Measurements from ENCODE around the gene GTPBP4.

GTPBP4 gene

DNA sequence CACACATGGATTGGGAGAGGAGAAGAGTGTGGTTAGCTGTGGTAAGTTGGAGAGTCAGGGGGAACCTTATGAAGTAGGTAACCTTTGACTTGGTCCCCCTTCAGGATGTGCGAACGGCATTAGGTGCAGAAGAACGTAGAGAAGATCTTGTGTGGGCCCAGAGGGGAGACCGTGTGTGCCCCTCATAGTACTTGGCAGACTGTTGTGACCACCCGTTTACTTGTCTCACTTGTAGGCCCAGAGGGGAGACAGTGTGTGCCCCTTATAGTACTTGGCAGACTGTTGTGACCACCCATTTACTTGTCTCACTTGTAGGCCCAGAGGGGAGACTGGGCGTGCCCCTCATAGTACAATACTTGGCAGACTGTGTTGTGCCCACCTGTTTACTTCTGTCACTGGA, 2.6 kb downstream of the GTPBP4 start:
- ChIA-PET CTCF (no interaction called here), POLR2A (no interaction called here)
- H3K4me3 ChIP-seq (ENCODE audit: low read depth, low read length): no peak overlapping the region; the same call in 1 of the 2 replicates
- no peak for DNase-seq (ENCODE audit: low read depth, low spot score)
- TF ChIP-seq, protein P1, sequence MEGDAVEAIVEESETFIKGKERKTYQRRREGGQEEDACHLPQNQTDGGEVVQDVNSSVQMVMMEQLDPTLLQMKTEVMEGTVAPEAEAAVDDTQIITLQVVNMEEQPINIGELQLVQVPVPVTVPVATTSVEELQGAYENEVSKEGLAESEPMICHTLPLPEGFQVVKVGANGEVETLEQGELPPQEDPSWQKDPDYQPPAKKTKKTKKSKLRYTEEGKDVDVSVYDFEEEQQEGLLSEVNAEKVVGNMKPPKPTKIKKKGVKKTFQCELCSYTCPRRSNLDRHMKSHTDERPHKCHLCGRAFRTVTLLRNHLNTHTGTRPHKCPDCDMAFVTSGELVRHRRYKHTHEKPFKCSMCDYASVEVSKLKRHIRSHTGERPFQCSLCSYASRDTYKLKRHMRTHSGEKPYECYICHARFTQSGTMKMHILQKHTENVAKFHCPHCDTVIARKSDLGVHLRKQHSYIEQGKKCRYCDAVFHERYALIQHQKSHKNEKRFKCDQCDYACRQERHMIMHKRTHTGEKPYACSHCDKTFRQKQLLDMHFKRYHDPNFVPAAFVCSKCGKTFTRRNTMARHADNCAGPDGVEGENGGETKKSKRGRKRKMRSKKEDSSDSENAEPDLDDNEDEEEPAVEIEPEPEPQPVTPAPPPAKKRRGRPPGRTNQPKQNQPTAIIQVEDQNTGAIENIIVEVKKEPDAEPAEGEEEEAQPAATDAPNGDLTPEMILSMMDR (IDR thresholded peaks at IDR 0.05; ENCODE audit: insufficient read depth, low read length, missing control alignments): no peak

GRCh38 chr10:992467-992866, 4.2 kb downstream of the GTPBP4 start:
- no peak overlapping the region for H3K4me3 ChIP-seq (ENCODE audit: low read depth, low read length)
- no peak for DNase-seq (ENCODE audit: low read depth, low spot score)
- POLR2A ChIA-PET: interaction anchor here (1.3 kb wide), 1 partner anchor 57 kb away, joined by 3 read pairs; the partner anchor contains the start of gene IDI1
- CTCF ChIA-PET: no interaction called here
- TF ChIP-seq, protein P1 (IDR thresholded peaks at IDR 0.05; ENCODE audit: insufficient read depth, low read length, missing control alignments): no peak

DNA sequence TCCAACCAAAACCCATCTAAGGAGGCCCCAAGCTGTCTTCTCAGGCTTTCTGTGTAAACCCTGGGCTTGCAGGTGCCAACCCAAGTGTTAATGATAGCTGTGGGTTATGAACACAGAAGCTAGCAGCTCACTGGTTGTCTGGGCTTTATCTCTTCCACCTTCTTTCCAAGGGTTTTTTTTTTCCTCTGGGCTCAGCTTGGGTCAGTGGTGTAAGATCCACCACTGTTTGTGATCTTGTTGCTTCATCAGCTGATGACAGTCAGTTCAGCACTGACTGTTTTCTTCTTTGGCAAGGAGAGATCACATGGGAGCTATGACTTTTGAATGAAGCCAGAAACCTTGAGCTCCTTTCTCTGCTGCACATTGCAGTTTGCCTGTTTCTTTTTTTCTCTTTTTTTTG, 4.6 kb downstream of the GTPBP4 start:
- H3K4me3 ChIP-seq (ENCODE audit: low read depth, low read length): no peak overlapping the region
- ChIA-PET POLR2A (interaction anchor here (1.3 kb wide), 1 partner anchor 56 kb away, joined by 3 read pairs; the partner anchor contains the start of gene IDI1), CTCF (no interaction called here)
- no peak for DNase-seq (ENCODE audit: low read depth, low spot score)
- TF ChIP-seq, protein P1 (IDR thresholded peaks at IDR 0.05; ENCODE audit: insufficient read depth, low read length, missing control alignments): no peak

DNA sequence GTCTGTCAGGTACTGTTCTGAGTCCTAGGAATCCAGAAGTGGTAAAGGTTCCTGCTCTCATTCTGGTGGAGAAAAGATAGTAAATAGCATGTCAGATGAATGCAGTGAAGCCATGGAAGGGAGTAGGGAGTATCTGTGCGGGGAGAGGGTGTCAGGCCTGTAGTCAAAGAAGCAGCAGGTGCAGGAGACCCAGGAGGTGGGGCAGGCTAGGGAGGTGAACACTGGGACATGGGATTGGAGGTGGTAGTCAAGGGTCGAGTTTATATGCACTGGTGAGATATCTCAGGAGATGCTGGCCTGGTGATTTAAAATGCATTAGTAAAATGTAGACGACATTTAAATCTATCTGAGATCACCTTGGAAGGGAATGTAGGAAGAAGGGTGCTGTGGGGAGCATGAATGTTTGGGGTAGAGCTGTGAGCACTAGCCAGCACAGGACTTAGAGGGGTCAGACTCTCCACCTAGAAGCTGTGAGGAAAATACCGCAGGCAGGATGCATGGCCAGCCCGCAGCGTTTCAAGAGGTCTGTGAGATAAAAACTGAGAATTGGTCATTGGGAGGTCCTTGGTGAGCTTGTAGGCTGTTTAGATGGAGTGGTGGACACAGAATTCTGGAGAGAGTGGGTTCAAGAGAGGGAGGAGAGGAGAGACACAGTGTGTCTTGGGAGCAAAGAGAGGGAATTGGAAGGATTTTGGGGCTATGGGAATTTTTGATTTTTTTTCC, 6.8 kb downstream of the GTPBP4 start:
- ChIA-PET CTCF (no interaction called here), POLR2A (no interaction called here)
- no peak overlapping the region for H3K4me3 ChIP-seq (ENCODE audit: low read depth, low read length)
- TF ChIP-seq, protein P1 (IDR thresholded peaks at IDR 0.05; ENCODE audit: insufficient read depth, low read length, missing control alignments): no peak
- DNase-seq (ENCODE audit: low read depth, low spot score): no peak

DNA sequence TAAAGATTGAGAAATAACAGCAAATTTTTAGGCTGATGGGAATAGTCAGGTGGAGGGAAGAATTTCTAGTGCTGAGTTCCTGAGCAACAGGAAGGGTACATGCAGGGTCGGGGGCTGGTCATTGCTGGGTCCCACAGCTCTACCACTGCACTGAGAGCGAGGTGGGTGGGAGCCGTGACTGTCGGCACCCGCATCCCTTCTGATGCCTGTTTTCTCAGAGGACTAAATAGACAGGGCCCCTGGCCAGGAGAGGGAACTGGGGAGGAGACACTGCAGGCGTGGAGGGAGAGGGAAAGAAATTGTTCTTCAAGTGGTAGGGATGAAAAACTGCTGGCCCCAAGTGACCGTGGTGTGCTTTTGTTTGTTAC, 7.3 kb downstream of the GTPBP4 start:
- H3K4me3 ChIP-seq (ENCODE audit: low read depth, low read length): no peak overlapping the region
- ChIA-PET CTCF (no interaction called here), POLR2A (no interaction called here)
- TF ChIP-seq, protein P1 (IDR thresholded peaks at IDR 0.05; ENCODE audit: insufficient read depth, low read length, missing control alignments): no peak
- DNase-seq (ENCODE audit: low read depth, low spot score): no peak

GRCh38 chr10:996031-996430, 7.8 kb downstream of the GTPBP4 start:
- DNase-seq (ENCODE audit: low read depth, low spot score): no peak
- CTCF ChIA-PET: no interaction called here
- H3K4me3 ChIP-seq (ENCODE audit: low read depth, low read length): no peak overlapping the region
- TF ChIP-seq, protein P1 (IDR thresholded peaks at IDR 0.05; ENCODE audit: insufficient read depth, low read length, missing control alignments): no peak
- POLR2A ChIA-PET: no interaction called here

Measured in AG04449 (cell line).